Neutrophil (primary cell): Measurements from ENCODE around the gene EPHA6.

Experiments used
- H3K27ac ChIP-seq: fragments of 200-600 bp; sonication (generic); 2 replicates; pipeline ENCODE4 v1.5.1; 2016; ENCODE audit warnings: mild to moderate bottlenecking, moderate library complexity
- H3K27me3 ChIP-seq: fragments of 200-600 bp; sonication (generic); 2 replicates; pipeline ENCODE4 v1.6.0; 2016; ENCODE audit warnings: mild to moderate bottlenecking
- H3K36me3 ChIP-seq: fragments of 200-600 bp; sonication (generic); 2 replicates; pipeline ENCODE4 v1.5.1; 2017
- H3K4me1 ChIP-seq, 2 experiments: fragments of 200-600 bp in 1 of 2; sonication (generic) in 1 of 2; 1 replicate in 1 of 2; 2 replicates in 1 of 2; pipeline versions ENCODE4 v1.5.1 to v1.6.1; 2013 to 2016; ENCODE audit warnings: low read depth in 1 of 2, low read length in 1 of 2, mild to moderate bottlenecking in 1 of 2, moderate library complexity in 1 of 2; ENCODE audit not compliant: control insufficient read depth in 1 of 2, insufficient read depth in 1 of 2
- H3K4me3 ChIP-seq, 2 experiments: fragments of 200-600 bp in 1 of 2; sonication (generic) in 1 of 2; 1 replicate in 1 of 2; 2 replicates in 1 of 2; pipeline ENCODE4 v1.5.1; 2013 to 2016; ENCODE audit warnings: low read depth in 1 of 2, low read length in 1 of 2, mild to moderate bottlenecking in 1 of 2, moderate library complexity in 1 of 2
- H3K9me3 ChIP-seq: fragments of 200-600 bp; sonication (generic); 2 replicates; pipeline ENCODE4 v1.5.1; 2016
- TF ChIP-seq, protein P1 (sequence below): fragments of 200-600 bp; sonication (generic); IDR thresholded peaks from 2 replicates; pipeline ENCODE4 v1.5.1; 2016; ENCODE audit warnings: antibody characterized with exemption

The EPHA6 gene

DNA sequence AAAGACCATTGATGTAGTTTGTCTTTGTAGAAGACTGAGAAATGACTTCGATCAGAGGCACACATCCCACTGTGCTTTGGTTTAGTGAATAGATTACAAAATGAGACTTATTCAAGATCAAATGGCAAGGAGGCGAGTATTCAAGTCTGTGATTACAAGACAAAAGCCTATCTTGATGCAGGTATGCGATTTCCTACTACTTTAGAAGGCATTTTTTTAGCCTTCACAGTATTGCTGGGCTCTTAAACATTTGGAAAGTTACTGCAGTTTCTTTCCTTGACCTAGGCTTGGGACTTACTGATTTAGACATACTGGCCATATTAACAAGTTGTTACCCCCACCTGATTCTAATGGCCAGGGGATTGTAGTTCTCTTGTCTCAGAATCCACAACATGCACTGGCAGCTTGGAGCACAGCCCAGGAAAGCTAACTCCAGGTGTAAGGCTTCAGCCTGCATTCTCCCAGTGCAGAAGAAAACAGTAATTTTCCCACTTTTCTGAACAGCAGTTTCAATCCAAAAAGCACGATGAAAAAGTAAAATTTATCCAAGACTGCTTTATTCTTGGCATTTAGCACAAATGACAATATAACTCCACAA lies 311.6 kb downstream of the EPHA6 start:
- no peak overlapping the region for H3K4me3 ChIP-seq
- TF ChIP-seq, protein P1, sequence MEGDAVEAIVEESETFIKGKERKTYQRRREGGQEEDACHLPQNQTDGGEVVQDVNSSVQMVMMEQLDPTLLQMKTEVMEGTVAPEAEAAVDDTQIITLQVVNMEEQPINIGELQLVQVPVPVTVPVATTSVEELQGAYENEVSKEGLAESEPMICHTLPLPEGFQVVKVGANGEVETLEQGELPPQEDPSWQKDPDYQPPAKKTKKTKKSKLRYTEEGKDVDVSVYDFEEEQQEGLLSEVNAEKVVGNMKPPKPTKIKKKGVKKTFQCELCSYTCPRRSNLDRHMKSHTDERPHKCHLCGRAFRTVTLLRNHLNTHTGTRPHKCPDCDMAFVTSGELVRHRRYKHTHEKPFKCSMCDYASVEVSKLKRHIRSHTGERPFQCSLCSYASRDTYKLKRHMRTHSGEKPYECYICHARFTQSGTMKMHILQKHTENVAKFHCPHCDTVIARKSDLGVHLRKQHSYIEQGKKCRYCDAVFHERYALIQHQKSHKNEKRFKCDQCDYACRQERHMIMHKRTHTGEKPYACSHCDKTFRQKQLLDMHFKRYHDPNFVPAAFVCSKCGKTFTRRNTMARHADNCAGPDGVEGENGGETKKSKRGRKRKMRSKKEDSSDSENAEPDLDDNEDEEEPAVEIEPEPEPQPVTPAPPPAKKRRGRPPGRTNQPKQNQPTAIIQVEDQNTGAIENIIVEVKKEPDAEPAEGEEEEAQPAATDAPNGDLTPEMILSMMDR, result no peak
- no peaks in the 10 kb centered on the region for H3K36me3 ChIP-seq
- no peak overlapping the region for H3K27ac ChIP-seq
- no peaks in the 10 kb centered on the region for H3K4me1 ChIP-seq
- H3K9me3 ChIP-seq, result no peaks in the 10 kb centered on the region
- no peaks in the 10 kb centered on the region for H3K27me3 ChIP-seq

DNA sequence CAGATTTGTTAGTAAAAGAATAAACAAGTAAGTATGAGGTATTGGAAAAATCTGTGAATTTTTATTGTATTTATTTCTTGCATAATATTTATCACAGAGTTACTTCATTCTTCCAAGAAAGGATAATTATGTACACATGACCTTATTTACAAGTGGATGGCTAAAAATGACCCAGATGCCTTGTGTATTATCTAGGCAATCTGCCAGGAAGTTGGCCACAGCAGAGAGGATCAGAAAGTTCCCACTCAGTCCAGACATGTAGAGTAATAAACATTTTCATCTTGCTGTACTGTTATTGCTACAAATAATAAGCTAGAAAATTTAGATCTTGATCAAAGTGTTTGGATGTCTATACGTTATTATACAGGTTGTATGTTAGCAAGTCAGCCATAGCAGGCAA lies 317.1 kb downstream of the EPHA6 start:
- Histone ChIP-seq H3K36me3 (no peaks in the 10 kb centered on the region), H3K4me3 (no peak overlapping the region), H3K4me1 (no peaks in the 10 kb centered on the region), H3K9me3 (no peaks in the 10 kb centered on the region), H3K27me3 (no peaks in the 10 kb centered on the region), H3K27ac (no peak overlapping the region)
- TF ChIP-seq, protein P1, result no peak

DNA sequence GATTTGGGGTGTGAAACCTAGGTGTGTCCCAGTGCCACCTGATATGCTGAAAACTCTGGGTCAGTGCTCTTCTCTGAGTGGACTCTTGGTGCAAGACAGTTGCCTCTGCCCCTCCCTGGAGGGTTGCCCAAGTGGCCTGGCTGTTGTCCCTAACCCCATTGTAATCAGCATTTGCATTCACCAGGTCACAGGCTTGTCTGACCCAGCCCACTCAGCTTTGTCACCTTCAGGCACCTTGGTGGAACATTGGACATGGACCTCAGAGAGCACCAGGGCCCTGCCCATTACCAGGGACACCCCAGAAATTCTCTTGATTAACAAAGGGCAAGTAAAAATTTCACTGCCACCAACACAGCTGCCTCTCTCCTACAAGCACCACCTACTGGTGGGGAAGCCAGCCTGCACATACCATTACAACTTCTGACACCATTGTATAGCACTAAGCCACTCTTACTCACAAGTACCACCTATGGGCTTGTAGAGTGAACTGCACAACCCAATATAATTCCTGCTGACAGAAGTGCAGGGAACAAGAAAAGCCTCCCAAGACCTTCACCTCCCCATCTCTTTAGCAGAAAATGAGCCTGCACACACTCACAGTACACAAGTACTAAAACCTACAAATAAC lies 324.6 kb downstream of the EPHA6 start:
- no peaks in the 10 kb centered on the region for H3K36me3 ChIP-seq
- H3K4me3 ChIP-seq, result no peak overlapping the region
- H3K27ac ChIP-seq, result no peak overlapping the region
- H3K27me3 ChIP-seq, result no peaks in the 10 kb centered on the region
- H3K4me1 ChIP-seq, result no peaks in the 10 kb centered on the region
- peaks cover 3% of the 10 kb centered on the region for H3K9me3 ChIP-seq
- TF ChIP-seq, protein P1, result no peak

DNA sequence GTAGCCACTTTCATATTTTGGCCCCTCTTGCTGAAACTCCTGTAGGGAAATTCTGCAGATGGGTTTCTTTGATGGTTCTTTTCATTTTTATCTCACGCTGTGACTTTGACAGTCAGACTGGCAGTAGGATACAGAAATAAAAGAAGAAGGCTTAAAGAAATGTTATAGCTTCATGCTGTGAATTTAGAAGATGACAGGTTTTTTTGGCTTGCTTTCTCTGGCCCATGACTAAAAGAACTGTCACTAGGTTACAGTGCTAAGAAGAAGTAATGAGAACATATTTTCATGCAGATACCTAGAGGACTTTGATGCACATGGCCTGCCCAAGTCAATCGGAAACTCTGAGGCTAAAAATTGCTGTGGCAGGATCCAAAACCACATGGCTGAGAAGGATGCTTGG lies 334.5 kb downstream of the EPHA6 start:
- no peaks in the 10 kb centered on the region for H3K36me3 ChIP-seq
- H3K27me3 ChIP-seq, result no peaks in the 10 kb centered on the region
- no peak overlapping the region for H3K27ac ChIP-seq
- TF ChIP-seq, protein P1, result no peak
- no peaks in the 10 kb centered on the region for H3K9me3 ChIP-seq
- no peaks in the 10 kb centered on the region for H3K4me1 ChIP-seq
- H3K4me3 ChIP-seq, result no peak overlapping the region

DNA sequence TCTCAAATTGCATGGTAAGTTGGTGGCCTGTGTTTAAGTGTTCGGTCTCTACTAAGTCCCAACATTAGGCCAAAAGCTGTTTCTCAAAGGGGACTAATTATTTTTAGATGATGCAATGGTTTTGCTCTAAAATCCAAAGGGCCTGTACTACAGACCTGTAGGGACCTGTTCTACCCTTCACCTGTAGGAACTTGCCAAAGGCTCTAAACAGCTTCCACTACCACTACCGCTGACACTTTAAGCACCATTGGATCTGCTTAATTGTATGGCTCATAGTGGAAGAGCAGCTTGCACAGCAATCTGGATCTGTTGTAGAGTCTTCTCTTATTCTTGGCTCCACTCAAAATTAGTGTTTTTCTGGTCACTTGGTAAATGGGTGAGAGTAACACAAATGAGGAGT lies 346.8 kb downstream of the EPHA6 start:
- TF ChIP-seq, protein P1, result no peak
- H3K27me3 ChIP-seq, result no peaks in the 10 kb centered on the region
- H3K4me3 ChIP-seq, result no peak overlapping the region
- H3K27ac ChIP-seq, result no peak overlapping the region
- no peaks in the 10 kb centered on the region for H3K36me3 ChIP-seq
- H3K9me3 ChIP-seq, result no peaks in the 10 kb centered on the region
- H3K4me1 ChIP-seq, result no peaks in the 10 kb centered on the region
